Stimulated activated CD4-positive, alpha-beta T cell treated with anti-CD3 and anti-CD28 coated beads, Interleukin-15, amount 100 ng/mL, for 1 hour (primary cell): ENCODE measurements around the gene OVAAL.
"Not testable (repeated sequence)": the region's sequence is repeated elsewhere in the genome, so short reads cannot be mapped to it uniquely, and the experiment has no call there.

Source experiments
- DNase-seq, 2 donors: peaks; one replicate each; pipeline ENCODE4 v3.0.0-alpha.2; 2020; ENCODE audit warnings: low read depth in 1 of 2, low spot score in 1 of 2

The OVAAL gene

GRCh38 chr1:180540697-180541594 lies 17.8 kb upstream of the OVAAL start:
- no peak for DNase-seq

- DNase-seq: no peak
Observed at GRCh38 chr1:180542113-180542837, 16.5 kb upstream of the OVAAL start.

- DNase-seq: no peak
Observed at GRCh38 chr1:180542838-180543145, 16.0 kb upstream of the OVAAL start.

- no peak for DNase-seq
Observed at GRCh38 chr1:180544050-180544449, 14.7 kb upstream of the OVAAL start.

GRCh38 chr1:180545991-180546390 lies 12.8 kb upstream of the OVAAL start:
- no peak for DNase-seq

GRCh38 chr1:180548686-180549317 lies 10.0 kb upstream of the OVAAL start:
- no peak for DNase-seq

- not testable (repeated sequence) for DNase-seq
Observed at GRCh38 chr1:180549770-180550169, 9.0 kb upstream of the OVAAL start.

GRCh38 chr1:180550241-180550640 lies 8.5 kb upstream of the OVAAL start:
- DNase-seq: no peak

- no peak for DNase-seq
Observed at GRCh38 chr1:180551997-180552396, 6.8 kb upstream of the OVAAL start.

GRCh38 chr1:180553046-180553445 lies 5.7 kb upstream of the OVAAL start:
- DNase-seq: not testable (repeated sequence)

- DNase-seq: no peak
Observed at GRCh38 chr1:180555411-180555810, 3.4 kb upstream of the OVAAL start.

- DNase-seq: no peak
Observed at GRCh38 chr1:180560200-180560867, 1.6 kb downstream of the OVAAL start.

GRCh38 chr1:180560868-180561600 lies 2.3 kb downstream of the OVAAL start:
- DNase-seq: no peak

GRCh38 chr1:180562640-180563025 lies 3.9 kb downstream of the OVAAL start:
- no peak for DNase-seq

- DNase-seq: no peak
Observed at GRCh38 chr1:180563026-180563827, 4.5 kb downstream of the OVAAL start.

GRCh38 chr1:180565121-180565871 lies 6.5 kb downstream of the OVAAL start:
- no peak for DNase-seq

- DNase-seq: no peak
Observed at GRCh38 chr1:180566026-180566425, 7.3 kb downstream of the OVAAL start.

GRCh38 chr1:180566495-180566894 lies 7.7 kb downstream of the OVAAL start:
- DNase-seq: no peak

- no peak for DNase-seq
Observed at GRCh38 chr1:180567654-180568053, 8.9 kb downstream of the OVAAL start.
